DMS114 treated with DMSO at 0.1 percent for 48 hours (cell line): ENCODE measurements around the gene MYOG.

ENCODE experiments used
- DNase-seq: peaks from one replicate; lab custom pipeline; 2025; ENCODE audit not compliant: unreplicated experiment; lab: John Stamatoyannopoulos, UW

Gene MYOG

DNA sequence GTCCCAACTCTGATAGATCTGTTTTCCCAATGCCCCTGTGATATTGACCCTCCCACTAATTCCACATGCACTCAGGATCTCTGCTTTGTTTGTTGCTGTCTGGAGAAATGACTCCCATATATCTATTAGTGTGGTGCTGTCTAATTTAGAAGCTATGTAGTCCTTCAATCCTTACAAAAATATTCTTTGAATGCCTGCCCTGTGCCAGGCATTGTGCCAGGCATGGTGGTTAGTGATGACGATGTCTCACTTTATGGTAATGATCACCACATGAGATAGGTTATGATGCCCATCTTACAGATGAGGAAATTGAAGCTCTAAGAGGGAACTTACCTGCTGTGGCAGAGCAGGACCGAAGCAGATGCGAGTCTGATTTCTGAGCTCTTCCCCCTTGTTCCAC is 12.9 kb downstream of the MYOG start:
- no peak for DNase-seq

DNA sequence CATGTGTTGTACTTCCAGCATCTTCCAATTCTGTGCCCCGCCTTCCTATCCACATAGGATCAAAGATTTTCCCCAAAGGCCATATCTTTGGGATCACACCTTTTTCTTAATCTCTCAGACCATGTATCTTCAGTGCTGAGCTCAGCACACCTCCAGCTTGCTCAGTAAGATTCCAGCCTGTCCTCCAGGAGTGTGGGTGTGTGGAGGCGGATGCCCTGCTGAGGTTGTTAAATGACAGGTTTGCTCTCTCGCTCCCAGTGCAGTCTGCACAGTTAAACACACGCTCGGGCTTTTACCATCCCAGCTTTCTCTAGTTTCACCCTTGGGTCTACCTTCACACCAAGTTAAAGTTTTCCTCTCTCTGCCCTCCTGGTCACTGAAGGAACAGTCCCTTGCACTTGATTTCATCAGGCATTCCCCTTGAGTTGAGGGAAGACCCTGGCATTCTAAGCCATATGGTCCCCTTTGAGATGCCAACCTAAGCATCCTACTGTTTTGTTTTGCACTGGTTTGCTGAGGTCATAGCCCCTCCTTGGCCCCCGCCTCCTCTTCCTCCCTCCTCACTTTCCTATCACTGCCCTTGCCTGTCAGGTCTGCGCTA is 13.7 kb downstream of the MYOG start:
- no peak for DNase-seq

DNA sequence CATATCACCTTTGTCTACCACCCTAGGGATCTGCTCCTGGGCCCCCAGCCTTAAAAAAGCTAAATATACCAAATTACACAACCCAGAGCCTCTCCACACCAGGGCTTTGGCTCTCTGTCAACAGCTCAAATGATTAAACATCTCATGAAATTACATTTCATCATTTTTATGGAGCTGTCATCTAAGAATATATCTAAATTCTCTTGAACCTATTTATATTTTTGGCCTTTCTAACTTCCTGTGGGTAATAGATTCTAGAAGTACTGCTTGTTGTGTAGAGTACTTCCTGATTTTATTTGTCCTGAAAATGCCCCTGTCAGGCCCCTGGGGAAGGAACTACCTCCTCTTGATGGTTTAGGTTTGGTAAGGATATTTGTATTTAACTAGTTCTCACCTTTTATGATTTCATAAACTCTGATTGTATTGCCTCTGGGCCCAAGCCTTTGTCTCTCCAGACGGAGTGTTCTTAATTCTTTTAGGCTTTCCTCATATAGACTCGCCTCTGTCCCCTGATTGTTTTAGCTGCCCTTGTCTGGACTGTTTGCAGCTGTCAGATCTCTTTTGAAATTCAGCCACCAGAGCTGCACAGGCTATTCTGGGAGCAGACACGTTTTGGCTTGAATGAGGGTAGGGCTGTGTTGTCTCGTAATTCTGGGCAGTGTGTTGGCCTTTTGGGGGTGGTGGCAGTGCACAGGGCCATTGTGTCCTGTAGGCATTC is 16.6 kb downstream of the MYOG start:
- no peak for DNase-seq

DNA sequence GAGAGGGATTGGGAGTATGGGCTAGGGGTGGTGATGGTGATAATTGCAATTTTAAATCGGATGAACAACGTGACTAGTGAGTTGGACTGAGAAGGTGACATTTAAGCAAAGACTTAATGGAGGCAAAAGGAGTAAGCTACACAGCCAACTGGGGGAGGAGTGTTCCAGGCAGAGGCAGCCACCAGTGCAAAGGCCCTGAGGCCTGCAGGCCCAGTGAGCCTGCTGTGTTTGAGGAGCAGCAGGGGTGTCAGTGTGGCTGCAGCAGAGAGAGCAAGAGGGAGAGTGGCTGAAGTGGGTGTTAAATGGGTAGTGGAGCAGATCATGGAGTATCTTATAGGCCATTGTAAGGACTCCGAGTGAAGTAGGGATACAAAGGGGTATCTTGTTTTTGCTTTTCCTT is 18.8 kb downstream of the MYOG start:
- no peak for DNase-seq

DNA sequence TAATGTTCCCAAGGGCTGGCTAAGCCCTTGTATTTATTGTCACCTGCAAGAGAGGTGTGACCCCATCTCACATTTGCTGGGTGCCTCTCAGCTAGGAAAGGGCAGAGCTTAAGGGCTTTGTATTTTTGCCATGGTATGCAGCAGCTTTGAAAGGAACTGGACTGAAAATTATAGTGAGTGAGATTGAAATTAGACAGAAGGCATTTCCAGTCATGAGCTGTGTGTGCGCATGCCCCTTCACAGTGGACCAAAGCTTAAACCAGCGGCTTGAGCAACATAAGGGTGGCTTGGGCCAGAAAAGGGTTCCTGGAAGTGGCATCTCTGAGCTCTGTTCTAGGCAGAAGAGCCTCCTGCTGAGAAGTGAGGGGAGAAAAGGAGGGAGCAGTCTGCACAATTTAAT is 19.8 kb downstream of the MYOG start:
- no peak for DNase-seq

DNA sequence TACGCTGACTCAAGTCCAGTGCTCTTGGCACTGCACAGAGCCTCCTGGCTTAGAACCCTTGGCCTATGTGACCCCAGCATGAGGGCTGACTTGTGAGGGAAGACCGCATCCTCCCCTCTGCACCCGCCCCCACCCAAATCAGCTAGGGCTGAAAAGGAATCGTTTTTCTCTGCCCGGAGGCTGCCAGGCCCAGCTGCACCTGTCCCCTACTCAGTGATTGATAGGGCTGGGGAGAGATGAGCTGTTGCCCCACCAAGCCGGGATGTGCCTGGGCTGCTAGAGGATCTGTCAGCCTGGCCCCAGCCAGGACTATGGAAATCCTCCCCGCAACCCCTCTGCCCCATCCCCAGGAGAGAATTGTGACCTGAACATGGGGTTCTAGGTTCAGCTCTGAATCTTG is 20.6 kb downstream of the MYOG start:
- DNase-seq, result no peak

DNA sequence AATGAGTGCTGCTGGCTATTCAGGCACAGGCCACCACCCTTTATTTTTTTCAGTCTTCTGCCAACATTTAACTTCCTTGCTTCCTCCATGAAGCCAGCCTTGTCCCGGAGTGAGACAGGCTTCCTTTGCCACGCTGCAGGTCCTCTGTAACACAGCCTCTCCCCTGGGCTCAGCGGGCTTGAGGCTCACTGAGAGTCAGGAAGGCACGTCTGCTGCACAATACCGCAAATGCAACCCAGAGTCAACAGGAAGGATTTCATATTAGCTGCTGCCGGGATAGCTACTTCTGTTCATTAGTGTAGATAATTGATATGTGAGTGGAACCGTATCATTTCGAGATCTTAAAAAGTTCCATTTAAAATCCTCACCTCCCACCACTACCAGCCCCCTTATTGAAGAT is 22.5 kb downstream of the MYOG start:
- no peak for DNase-seq

DNA sequence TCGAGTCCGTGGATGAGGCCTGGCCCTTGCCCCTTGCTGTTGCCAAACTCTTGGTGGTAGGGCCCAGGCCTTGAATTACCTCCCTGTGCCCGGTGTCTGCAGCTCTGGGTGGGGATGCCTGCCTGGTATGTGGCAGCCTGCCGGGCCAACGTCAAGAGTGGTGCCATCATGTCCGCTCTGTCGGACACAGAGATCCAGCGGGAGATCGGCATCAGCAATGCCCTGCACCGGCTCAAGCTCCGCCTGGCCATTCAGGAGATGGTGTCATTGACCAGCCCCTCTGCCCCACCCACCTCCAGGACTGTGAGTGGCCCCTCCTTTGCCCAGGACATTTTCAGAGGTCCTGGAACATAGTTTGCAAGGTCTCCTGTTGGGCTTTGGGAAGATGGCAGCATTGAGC is 25.7 kb downstream of the MYOG start:
- no peak for DNase-seq

DNA sequence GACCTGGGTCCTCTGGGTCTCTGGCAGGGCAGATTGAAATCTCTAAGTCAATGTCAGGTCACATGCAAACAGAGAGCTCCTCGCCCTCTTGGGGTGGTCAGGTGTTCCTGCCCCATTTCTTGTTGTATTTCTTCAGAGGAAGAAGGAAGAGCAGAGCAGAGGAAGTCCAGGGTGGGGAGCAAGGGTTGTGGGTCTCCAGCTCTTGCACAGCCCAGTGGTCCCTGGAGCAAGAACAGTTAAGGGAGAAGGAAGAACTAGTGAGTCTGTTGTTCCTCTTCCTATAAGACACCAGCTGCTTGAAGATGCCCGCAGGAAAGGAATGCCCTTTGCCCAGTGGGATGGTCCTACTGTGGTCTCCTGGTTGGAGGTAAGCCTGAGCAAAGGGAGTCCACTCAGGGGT is 26.3 kb downstream of the MYOG start:
- DNase-seq, result no peak

DNA sequence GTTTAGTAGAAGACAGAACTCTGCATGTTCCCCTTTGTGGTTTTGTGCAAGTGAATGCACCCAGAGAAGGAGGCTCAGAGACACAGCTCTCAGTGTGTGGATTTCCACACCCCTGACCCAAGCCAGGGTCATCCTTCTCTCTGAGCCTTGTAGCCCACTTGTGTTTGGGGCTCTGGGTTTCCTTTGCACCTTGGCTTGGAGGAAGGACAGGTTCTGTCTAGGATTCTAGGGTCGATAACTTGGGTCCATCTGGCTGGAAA is 27.2 kb downstream of the MYOG start:
- no peak for DNase-seq

DNA sequence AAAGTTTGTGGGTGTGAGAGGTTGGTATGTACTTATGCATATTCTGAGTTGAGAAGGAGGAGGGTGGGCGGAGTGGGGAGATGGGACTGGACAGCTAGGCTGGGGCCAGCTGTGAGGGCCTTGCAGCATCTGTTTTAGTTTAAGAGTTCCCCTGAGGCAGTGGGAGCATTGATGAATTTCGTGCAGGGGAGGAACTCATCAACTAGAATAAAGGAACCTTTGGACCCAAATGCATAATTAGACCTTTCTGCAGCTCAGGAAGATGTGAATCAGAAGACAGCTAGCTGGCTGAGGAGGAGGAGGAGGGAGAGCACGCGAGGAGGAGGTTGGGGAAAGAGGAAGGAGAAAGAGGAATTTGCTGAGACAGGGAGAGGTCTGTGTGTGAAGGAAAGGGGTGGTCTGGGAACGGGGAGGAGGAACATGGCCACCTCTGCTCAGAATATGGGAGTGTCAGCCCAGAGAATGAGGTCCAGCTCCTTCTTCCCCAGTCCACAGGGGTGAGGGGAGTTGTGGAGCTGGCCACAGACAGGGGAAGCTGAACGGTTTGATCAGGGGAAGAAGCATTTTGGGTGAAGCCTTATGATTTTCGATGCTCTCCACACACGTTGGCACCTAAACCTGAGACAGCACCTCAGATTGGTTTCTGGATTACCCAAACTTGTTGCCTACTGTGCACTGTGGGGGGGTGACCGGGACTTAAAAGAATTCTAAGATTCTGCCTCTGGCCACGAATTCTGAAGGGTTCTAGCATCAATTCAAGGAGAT is 27.7 kb downstream of the MYOG start:
- no peak for DNase-seq

DNA sequence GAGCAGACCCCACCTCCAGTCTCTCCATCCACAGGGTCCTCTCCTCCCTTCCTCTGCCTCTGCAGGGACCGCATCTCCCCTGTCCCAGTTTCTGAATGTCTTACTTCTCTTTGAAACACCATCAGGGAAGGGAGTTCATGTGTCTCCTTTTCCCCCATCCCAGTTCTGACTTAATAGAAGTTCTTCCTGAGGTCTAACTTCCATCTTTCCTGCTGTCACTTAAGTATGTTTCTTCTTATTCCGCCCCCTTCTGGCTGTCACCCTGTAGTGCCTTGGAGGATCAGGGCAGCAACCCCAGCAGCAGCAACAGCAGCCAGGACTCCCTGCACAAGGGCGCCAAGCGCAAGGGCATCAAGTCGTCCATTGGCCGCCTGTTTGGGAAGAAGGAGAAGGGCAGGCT is 29.3 kb downstream of the MYOG start:
- no peak for DNase-seq

DNA sequence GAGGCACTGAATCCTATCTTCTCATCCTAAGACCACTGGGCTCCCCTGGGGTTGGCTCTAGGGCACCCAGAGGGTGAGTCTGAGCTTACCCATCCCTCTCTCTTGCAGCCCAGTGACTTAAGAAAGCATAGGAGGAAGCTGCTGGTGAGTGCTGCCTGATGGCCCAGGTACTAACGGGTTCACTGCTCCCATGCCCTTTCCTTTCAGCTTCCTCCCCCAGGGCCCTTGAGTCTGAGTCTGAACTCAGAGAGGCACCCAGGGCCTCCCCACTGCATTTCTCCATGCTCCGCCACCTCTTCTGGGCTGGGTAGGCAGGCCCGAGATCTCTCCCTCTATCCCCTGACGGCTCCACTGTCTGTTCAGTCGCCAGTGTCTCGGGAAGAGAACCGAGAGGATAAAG is 29.8 kb downstream of the MYOG start:
- no peak for DNase-seq

DNA sequence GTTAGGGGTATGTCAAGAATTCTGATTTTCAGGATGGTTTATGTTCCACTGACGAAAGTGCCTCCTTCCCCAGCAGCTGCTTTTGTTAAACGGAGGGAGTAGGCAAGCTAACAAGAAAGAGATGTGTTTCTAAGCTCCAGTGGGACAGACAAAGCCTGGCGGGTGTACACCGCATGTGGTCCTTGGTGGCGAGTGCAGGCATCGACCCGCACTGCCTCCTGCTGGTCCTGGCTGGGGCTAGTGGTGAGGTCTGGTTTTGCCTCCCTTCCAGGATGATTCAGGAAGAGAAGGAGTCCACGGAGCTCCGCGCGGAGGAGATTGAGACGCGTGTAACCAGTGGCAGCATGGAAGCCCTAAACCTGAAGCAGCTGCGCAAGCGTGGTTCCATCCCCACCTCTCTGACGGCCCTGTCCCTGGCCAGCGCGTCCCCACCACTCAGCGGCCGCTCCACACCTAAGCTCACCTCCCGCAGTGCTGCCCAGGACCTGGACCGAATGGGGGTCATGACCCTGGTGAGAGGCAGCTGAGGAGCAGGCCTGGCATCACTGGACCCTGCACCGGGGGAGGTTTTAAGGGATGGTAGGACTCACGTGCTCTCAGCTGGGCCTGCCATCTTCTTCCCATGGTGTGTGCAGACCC is 30.5 kb downstream of the MYOG start:
- no peak for DNase-seq

DNA sequence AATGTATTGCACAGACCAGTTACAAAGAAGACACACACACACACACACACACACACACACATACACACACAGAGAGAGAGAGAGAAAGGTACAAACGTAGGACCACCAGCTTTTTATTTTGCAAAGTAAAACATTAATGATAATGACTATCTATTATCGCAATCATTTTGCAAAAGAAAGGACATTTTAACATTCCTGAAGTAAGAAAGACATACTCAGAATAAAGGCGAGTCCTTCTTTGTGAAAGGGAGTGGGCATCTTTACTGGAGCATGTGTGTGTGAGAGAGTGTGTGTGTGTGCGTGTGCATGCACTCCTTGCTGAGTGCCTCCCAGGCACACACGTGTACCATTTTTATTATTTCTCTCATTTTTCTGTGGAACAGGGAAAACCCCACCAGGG is 31.2 kb downstream of the MYOG start:
- no peak for DNase-seq

DNA sequence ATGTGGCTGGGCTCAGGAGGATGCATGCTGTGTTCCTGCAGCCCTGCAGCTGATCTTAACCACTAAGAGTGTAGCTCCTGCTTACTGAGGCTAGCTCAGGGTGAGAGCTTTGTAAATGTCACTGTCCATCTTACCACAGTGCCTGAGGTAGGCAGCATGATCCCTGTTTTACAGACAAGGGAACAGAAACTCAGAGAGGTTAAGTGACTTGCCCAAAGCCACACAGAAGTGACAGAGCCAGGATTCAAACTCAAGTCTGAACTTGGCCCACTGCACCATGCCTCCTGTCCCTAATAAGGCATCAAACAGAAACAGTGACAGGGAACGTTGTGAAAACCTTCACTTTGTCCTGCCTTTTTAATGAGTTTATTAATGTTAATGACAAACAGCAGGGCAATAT is 31.6 kb downstream of the MYOG start:
- no peak for DNase-seq

DNA sequence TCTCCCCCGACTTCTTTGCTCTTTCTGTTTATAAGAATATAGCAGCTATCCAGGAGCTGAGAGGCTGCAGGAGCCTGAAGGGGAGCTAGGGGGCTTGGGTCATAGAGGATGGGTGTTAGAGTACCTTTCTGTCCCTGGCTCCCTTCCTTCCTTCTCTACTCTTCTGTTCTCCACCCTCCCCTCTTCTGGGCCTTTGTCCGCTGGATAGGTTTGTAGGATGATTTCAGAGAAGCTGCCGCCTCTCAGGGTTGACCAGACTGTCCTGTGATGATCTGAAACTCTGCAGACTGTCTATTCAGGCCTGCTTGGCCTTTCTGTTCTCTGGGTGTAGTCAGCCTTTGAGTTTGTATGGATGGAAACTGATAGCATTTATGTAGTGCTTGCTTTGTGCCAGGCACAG is 33.2 kb downstream of the MYOG start:
- no peak for DNase-seq

DNA sequence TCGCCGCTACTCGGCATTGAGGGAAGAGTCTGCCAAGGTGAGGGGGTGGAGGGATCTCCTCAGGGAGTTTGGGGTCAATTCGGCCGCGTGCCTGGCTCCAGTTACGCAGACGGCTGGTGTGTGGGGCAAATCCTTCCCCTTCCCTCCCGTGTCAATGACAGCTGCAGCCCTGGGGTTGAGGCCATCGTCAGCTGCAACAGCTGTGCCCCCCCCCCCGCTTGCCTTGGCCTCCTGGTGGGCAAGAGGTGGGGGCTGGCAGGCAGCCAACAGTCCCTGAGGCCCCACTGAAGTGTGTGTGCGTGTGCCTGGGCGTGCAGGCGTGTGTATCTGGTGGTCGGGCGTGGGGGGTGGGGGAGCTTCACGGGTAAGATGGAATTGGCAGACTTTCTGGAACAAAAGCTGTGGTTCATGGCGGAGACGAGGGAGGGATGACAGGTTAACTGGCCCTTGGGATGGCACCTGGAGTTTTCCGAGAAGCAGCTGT is 33.9 kb downstream of the MYOG start:
- no peak for DNase-seq

DNA sequence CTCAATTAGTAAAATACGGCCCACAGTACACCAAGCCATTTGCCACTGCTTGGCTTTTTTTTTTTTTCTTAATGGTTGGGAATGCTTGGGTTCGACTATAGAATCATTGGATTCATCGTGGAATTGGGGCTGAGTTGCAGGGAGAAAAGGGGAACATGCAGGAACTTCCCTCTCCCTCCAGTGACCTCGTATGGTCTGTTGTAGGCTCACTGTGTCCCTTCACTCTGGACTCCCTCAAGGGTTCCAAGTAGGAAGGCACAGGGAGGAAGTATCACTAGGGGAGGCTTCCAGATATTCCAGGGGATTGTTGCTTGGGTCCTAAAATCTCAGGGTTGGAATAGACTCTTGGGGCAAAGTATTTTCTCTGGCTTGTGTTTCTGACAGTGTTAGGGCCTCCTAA is 35.0 kb downstream of the MYOG start:
- DNase-seq, result no peak

DNA sequence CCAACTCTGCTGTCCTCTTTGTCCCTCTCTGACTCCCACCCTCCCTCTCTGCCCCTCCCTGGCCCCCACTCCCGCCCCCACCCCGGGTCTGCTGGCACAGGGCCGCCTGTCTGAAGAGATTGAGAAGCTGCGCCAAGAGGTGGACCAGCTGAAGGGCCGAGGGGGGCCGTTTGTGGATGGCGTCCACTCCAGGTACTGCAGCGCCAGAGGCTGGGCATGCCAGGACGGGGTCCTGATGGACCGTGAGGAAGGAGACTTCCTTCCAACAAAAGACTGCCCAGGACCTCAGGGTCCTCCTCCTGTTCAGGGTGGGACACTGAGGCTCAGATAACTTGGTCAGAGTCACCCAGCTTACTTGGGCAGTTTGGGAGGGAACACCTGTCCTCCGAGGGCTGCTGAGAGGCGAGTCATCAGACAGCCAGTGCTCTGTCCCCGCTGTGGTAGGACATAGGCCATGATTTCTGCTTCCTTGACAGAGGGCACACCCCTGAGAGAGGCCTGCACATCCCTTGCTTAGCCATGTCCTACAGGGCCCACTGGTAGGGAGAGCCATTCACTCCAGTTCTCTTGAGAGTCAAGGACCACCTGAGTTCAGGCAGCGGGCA is 36.1 kb downstream of the MYOG start:
- no peak for DNase-seq

DNA sequence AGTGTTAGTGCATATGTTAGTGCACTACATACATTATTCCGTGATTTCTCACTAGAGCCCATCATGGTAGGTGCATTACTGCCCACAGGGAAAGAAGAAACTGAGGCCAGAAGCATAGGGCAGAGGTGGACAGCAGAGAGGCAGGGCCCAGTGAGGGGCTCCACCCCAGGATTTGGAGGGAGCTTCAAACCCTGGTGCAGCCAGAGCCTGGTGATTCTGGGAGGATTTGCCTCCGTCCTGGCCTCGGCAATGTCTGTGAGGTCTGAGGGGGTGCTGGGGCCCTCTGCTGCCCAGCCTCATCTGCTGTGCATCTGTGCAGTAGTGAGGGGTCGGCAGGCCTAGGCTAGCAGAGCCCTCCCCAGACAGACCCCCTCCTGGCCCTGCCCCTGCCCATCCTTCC is 36.7 kb downstream of the MYOG start:
- no peak for DNase-seq

DNA sequence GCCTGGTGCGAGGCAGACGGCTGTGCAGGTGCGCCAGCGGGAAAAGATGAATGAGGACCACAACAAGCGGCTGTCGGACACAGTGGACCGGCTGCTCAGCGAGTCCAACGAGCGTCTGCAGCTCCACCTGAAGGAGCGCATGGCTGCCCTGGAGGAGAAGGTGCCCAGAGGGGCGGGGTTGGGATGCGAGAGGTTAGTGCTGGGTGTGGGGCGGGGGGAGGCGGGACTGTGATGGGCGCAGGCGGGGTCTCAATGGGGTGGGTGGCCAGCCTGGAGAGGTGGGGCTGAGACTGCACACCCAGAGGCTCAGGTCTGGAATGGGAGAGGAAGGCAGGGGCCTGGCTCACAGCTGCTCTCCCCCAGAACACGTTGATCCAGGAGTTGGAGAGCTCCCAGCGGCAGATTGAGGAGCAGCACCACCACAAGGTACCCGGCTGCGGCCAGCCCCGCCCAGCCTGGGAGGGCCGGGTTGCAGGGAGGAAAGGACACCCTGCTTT is 37.2 kb downstream of the MYOG start:
- DNase-seq, result no peak
